Activated naive CD4-positive, alpha-beta T cell treated with anti-CD3 and anti-CD28 coated beads, Interleukin-2, amount 50 U/mL, for 16 hours (primary cell): ENCODE results near the gene MMP2.

Experiments
- DNase-seq: peaks from one replicate; pipeline ENCODE4 v3.0.0-alpha.2; 2020

MMP2 gene

DNA sequence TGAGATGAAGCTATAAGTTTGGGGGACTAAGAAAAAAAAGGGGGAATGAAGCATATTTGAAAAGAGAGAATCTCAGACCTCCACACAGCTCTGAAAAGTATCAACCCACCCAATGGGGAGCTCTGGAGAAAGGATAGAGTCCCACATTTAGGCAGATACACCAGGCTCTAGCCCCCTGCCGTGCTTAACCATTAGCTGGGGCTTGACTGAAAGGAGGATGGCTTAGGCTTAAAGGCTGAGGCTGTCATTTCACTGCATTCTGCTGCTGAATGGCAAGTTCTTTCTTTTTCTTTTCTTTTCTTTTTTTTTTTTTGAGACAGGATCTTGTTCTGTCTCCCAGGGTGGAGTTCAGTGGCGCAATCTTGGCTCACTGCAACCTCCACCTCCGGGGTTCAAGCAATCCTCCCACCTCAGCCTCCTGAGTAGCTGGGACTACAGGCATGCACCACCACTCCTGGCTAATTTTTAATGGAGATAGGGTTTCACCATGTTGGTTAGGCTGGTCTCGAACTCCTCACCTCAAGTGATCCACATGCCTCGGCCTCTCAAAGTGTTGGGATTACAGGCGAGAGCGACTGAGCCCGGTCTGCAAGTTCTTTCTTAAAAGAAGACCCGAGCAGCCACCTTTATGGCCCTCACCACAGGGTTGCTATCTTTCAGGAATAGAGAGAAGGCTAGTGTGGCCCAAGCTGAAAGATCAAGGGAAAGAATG is 9.0 kb upstream of the MMP2 start:
- no peak for DNase-seq

DNA sequence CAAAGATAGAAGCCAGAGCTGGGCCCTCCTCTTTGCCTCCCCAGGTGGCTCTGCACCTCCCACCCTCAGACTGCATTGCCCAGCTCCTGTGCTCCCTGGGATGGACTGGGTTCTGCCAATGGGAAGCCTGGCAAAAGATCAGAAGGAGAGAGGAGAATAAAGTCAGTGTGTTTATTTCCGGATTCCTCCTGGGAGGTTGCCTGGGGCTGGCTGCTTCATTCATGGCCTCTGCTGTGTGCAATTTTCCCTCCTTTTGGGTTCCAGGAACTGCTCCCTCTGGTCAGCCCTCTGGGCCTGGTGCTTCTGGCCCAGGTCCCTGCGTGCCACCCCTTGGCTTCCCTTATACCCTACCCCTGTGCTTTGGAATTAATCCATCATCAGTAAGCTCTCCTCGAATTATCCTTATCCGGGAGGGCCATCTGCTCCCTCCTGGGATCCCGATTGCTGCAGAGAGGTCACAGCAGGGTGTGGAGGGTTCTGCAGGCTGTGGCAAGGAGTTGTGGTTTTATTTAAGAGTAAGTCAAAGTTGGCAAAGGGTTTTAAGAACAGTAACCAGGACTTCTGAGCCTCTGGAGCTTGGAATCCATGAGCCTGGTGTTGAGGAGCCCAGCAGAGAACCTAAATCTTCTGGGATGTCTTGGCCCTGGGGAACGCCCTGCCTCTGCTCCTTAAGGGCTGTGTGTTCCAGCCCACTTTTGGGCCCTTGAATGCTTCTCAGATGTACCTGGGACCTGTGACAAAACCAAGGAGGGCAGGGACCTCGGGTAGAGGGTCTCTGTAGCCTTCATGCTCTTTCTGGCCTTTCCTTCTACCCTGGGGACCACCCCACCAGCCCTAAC is 8.2 kb upstream of the MMP2 start:
- no peak for DNase-seq

DNA sequence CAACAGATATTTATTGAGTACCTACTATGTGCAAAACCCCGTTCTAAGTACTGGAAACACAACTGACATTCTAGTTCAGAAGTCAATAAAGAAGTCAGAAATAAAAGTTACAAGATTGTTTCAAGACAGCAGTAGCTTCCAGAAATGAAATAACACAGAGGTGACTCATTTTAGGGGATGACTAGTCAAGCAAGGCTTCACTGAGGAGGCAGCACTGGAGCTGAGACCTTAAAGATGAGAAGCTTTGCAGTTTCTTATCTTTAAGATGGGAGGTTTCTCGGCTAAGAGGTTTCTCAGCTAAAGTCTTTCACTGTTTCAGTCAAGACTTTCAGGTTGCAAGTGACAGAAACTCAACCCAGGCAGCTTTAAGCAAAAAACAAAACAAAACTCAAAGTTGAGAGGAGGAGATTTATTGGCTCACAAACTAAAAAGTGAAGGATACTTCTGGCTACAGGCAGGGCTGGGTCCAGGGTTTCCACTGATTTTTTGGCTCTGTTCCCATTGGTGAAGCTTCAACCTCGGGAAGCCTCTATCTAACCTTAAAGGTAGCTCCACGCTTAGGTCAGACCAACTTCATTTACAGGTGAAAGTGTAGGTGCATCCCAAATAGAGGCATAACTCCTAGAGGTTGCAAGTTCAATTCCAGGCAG is 7.4 kb upstream of the MMP2 start:
- DNase-seq = no peak

DNA sequence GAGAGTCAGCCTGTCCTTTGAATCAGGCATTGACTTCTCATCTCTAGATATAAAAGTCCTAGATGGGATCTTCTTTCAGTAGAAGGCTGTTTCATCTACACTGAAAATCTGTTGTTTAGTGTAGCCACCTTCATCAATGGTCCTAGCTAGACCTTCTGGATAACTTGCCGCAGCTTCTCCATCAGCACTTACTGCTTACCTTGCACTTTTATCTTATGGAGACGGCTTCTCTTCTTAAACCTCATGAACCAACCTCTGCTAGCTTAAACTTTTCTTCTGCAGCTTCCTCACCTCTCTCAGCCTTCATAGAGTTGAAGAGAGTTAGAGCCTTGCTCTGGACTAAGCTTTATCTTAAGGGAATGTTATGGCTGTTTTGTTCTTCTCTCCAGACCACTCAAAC is 5.4 kb upstream of the MMP2 start:
- no peak for DNase-seq

GRCh38 chr16:55474821-55475220 is 4.2 kb upstream of the MMP2 start:
- DNase-seq = no peak

DNA sequence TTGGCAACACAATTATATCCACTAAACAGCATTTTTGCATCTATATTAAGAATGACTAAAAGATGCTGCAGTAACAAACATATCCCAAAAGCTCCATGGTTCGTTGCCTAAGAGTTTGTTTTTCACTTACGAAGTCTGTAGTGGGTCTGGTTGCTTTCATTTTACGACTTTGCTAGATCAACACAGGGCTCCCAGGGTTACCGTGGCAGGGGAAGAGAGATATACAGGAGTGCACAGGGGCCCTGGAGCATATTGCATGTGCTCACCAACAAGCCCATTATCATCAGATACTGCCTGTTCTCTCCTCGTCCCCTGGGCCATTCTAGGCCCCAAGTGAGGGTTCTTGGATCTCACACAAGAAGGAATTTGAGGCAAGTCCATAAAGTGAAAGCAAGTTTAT is 3.1 kb upstream of the MMP2 start:
- no peak for DNase-seq

GRCh38 chr16:55476625-55477533 is 2.1 kb upstream of the MMP2 start:
- DNase-seq = no peak

DNA sequence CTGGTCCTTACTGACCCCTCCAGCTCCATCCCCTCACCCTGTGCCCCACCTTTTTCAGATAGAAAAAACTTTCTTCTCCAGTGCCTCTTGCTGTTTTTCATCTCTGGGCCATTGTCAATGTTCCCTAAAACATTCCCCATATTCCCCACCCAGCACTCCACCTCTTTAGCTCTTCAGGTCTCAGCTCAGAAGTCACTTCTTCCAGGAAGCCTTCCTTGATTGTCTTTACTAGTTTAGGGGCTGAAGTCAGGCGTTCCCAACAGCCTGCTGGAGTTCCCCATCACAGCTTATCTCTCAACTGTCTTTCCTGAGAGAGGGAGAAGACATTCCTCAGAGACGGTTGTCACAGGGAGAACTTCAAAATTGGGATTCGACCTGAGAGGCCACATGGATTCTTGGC is 1.3 kb upstream of the MMP2 start:
- no peak for DNase-seq

DNA sequence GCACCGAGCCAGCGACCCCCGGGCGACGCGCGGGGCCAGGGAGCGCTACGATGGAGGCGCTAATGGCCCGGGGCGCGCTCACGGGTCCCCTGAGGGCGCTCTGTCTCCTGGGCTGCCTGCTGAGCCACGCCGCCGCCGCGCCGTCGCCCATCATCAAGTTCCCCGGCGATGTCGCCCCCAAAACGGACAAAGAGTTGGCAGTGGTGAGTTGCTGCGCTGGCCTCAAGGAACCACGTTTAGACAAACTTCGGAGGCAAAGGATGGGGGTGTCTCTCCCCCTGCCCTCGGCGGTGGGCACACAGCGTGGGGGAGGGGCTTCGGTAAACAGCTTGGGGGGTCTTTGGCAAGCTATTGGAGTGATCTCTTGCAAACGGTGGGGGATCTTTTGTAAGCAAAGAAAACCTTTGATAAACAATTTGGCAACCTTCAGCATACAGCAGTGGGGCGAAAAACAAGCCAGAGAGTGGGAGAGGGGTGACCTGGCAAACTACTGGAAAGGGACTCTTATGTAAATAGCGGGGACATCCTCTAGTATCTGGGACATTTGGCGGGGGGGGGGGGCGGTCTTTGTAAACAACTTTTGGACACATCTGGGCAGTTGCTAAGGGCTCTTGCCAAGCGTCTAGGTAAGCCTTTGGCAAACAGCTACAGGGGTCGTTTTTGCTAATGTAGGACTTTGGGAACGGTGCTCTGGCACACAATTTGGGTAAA is 587 bp downstream of the MMP2 start:
- DNase-seq = no peak

GRCh38 chr16:55480228-55480655 is 1.2 kb downstream of the MMP2 start:
- DNase-seq = no peak

DNA sequence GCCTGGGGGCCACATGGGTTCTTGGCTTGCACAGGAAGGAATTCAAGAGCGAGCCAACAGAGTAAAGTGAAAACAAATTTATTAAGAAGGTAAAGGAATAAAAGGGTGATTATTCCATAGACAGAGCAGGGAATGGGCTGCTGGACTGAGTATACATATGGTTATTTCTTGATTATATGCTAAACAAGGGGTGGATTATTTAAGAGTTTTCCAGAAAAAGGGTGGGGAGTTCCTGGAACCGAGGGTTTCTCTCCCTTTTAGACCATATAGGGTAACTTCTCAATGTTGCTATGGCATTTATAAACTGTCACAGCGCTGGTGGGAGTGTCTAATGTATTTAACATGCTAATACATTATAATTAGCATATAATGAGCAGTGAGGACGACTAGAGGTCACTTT is 2.0 kb downstream of the MMP2 start:
- DNase-seq = no peak

DNA sequence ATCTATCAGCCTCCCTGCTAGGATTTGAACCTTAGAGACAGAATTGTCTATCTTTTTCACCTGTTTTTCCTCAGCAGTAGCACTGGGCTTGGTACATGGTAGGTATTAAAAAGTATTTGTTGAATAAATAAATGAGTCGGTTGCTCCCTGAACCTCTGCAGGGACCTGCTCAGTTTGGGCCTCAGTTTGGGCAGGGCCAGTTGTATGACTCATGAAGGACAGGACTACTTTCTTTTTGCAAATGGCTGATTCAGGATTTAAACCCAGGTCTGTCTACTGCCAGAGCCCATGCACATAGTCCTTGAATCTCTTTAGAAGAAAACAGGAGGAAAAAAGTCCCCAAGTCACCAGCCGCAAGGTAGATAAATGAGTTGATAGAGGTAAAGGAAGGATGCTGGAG is 3.1 kb downstream of the MMP2 start:
- DNase-seq = no peak

DNA sequence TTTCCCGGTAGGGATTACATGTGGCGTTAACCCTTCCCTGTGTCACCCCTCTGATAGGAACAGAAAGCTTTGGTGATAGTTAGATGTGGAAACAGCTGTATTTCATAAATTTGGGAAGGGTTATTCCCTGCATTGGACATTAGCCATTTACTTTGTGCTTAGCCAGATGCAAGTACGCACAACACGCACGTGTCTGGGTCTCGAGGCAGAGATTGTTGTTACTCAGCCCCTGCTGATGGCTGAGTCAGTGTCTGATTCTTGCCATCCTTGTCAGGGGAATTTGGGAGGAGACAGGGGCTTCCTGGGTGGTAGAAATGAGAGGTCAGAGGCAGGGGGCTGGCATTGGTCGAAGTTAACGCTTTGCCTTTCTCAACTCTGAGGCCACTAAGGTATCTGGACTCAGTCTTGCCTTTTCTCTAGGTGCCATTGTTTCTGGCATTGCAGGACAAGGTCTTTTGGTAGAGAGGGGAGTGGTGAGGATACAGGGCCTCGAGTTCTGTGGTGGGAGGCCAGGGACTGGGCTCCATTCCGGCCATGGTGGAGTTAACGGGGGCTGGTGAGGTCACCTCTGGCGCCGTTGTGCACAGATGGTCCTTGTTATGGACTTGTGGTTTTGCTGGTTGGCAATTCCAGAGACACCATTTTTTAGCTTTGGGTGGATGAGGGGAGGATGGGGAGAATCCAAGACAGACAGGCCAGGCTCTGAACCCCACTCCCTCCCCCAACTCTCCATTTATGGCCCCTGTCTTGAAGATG is 8.2 kb downstream of the MMP2 start:
- DNase-seq = no peak

DNA sequence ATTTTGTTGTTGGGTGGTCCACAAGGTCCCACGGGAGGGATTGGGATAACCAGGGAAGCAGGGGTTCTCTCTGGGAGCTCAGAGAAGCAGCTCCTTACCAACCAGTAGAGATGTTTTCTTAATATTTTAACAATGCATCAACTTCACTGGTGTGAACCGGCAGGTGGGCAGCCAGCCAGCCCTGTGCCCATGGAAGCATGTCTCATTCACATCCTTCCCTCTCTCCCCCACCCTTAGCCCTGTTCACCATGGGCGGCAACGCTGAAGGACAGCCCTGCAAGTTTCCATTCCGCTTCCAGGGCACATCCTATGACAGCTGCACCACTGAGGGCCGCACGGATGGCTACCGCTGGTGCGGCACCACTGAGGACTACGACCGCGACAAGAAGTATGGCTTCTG is 9.3 kb downstream of the MMP2 start:
- no peak for DNase-seq

GRCh38 chr16:55489119-55489955 is 10.3 kb downstream of the MMP2 start:
- no peak for DNase-seq

DNA sequence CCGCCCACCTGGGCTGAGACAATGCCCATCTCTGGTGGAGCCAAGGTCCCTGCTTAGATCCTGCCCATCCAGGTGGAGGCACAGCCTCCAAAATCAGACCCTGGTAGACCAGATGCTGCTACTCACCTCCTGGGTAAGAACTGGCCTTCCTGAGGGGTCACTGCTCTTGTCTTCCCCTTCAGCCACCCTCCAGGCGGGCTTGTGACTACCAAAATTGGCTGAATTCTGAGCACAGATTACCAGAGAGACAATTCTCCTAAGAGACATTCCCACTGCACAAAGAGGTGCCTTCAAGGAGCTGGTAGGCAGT is 10.9 kb downstream of the MMP2 start:
- DNase-seq = no peak

GRCh38 chr16:55490301-55490700 is 11.3 kb downstream of the MMP2 start:
- no peak for DNase-seq

DNA sequence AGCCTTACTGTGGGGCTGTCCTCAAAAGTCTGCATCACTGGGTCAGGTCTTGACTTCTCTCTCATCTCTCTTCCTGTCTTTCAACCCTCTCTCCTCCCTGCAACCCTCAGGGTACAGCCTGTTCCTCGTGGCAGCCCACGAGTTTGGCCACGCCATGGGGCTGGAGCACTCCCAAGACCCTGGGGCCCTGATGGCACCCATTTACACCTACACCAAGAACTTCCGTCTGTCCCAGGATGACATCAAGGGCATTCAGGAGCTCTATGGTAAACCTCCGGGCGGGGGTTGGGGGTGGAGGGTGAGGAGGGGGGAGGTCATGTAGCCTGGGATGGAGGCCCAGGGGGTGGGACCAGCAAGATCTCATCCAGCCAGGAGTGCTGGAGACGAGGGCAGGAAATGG is 12.7 kb downstream of the MMP2 start:
- no peak for DNase-seq

- no peak for DNase-seq
Observed at GRCh38 chr16:55492756-55493380, 13.9 kb downstream of the MMP2 start.

- DNase-seq = no peak
Observed at GRCh38 chr16:55494994-55495421, 16.0 kb downstream of the MMP2 start.
